SU-DHL-6 (cell line): ENCODE data around the gene OGDH.

Experiments used
- EZH2phosphoT487 ChIP-seq: fragments of 200-600 bp; sonication (generic), shearing (Covaris generic); conservative IDR thresholded peaks from 2 replicates; pipeline ENCODE4 v1.6.1; 2018; ENCODE audit warnings: mild to moderate bottlenecking, antibody characterized with exemption, low read length, moderate library complexity, mixed read lengths
- TF ChIP-seq, protein P1 (sequence below): fragments of 200-600 bp; sonication (generic); IDR thresholded peaks from one replicate; pipeline ENCODE4 v1.5.1; 2017; ENCODE audit warnings: antibody characterized with exemption, mild to moderate bottlenecking, low read length, moderate library complexity; ENCODE audit not compliant: insufficient read depth, poor library complexity, severe bottlenecking

DNA sequence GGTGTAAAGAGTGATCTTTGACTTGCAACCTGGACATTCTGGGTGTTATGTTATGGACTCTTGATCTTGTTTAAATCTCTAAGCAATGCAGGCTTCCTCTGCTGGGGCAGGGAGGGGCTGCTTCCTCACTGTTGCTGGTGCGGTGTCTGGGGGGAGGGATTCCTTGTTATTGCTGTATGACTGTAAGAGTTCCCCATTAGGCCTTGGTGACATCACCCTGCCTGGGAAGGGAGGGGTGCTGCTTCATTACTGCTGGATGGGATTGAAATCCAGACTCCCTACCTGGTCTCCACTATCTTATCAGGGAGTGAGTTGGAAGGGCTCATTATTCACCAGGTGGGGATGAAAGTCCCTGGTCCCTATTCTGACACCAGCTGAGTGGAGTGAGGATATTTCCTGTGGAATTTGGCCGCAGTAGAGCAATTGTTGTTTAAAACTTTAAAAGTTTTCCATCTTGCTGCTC is 8.8 kb downstream of the OGDH start:
- TF ChIP-seq, protein P1, sequence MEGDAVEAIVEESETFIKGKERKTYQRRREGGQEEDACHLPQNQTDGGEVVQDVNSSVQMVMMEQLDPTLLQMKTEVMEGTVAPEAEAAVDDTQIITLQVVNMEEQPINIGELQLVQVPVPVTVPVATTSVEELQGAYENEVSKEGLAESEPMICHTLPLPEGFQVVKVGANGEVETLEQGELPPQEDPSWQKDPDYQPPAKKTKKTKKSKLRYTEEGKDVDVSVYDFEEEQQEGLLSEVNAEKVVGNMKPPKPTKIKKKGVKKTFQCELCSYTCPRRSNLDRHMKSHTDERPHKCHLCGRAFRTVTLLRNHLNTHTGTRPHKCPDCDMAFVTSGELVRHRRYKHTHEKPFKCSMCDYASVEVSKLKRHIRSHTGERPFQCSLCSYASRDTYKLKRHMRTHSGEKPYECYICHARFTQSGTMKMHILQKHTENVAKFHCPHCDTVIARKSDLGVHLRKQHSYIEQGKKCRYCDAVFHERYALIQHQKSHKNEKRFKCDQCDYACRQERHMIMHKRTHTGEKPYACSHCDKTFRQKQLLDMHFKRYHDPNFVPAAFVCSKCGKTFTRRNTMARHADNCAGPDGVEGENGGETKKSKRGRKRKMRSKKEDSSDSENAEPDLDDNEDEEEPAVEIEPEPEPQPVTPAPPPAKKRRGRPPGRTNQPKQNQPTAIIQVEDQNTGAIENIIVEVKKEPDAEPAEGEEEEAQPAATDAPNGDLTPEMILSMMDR: no peak
- no peak for TF ChIP-seq EZH2phosphoT487
